GM10248 (cell line): ENCODE results near the gene S100A10.

Source experiments
- CTCF ChIA-PET: fragments of 300-600 bp; sonication (Branson Sonifier 250); formaldehyde crosslinking; extraction: SDS; loops from one replicate; lab custom pipeline; 2021; ENCODE audit warnings: antibody characterized with exemption; lab: Yijun Ruan, JAX
- POLR2A ChIA-PET: fragments of 350-650 bp; sonication (Branson Sonifier 250); formaldehyde crosslinking; extraction: SDS; loops from one replicate; lab custom pipeline; 2020; ENCODE audit warnings: antibody characterized with exemption; lab: Yijun Ruan, JAX
- DNase-seq: peaks from one replicate; pipeline ENCODE4 v3.0.0; 2012; ENCODE audit errors: extremely low spot score
- CTCF ChIP-seq: IDR thresholded peaks from 2 replicates; pipeline ENCODE4 v1.5.1; 2012; ENCODE audit warnings: mild to moderate bottlenecking, low read depth; ENCODE audit errors: extremely low read depth, missing control alignments, control extremely low read depth

S100A10 gene

GRCh38 chr1:152003846-152004442 is 10.3 kb upstream of the S100A10 start:
- POLR2A ChIA-PET, result no interaction called here

GRCh38 chr1:152002960-152003359 is 9.3 kb upstream of the S100A10 start:
- no peak for TF ChIP-seq CTCF
- POLR2A ChIA-PET, result no interaction called here
- CTCF ChIA-PET, result interaction anchor here (0.9 to 9.7 kb wide), 12 partner anchors 10 to 121 kb away, joined by 3 to 159 read pairs (median 14); partner anchors contain the start of genes S100A10 and THEM4
- no peak for DNase-seq

More at GRCh38 chr1:152003846-152004442, 10.3 kb upstream of the S100A10 start:
- CTCF ChIA-PET, result interaction anchor here (1.0 to 9.7 kb wide), 8 partner anchors 8 to 116 kb away, joined by 3 to 159 read pairs (median 36); partner anchors contain the start of gene THEM4
- no peak for TF ChIP-seq CTCF
- no peak for DNase-seq

- peak; percentile 62 for DNase-seq
- POLR2A ChIA-PET, result no interaction called here
- TF ChIP-seq CTCF, result peak; percentile 87
- CTCF ChIA-PET, result interaction anchor here (0.6 to 9.7 kb wide), 41 partner anchors 8 to 465 kb away, joined by 3 to 159 read pairs (median 6); partner anchors contain the start of genes S100A10 and THEM4
These were observed 8.2 kb upstream of the S100A10 start for GRCh38 chr1:152001631-152002584.

GRCh38 chr1:152000964-152001630 is 7.4 kb upstream of the S100A10 start:
- TF ChIP-seq CTCF, result no peak
- ChIA-PET CTCF (interaction anchor here (0.6 to 9.7 kb wide), 40 partner anchors 8 to 464 kb away, joined by 3 to 159 read pairs (median 6); partner anchors contain the start of genes S100A10 and THEM4), POLR2A (no interaction called here)
- no peak for DNase-seq

- POLR2A ChIA-PET, result no interaction called here
- CTCF ChIA-PET, result interaction anchor here (0.8 to 9.7 kb wide), 9 partner anchors 14 to 110 kb away, joined by 4 to 159 read pairs (median 21); partner anchors contain the start of gene THEM4
- DNase-seq, result no peak
- TF ChIP-seq CTCF, result no peak
These were observed 5.1 kb upstream of the S100A10 start for GRCh38 chr1:151998611-151999362.

- POLR2A ChIA-PET, result no interaction called here
- CTCF ChIA-PET, result interaction anchor here (9.4 to 9.7 kb wide), 3 partner anchors 12 to 64 kb away, joined by 131 to 159 read pairs (median 134); no protein-coding TSS in a partner anchor
- no peak for TF ChIP-seq CTCF
- DNase-seq, result no peak
These were observed 3.6 kb upstream of the S100A10 start for GRCh38 chr1:151997284-151997570.
